HG03460 (cell line): Measurements from ENCODE around the gene SPG11.
"Not testable (repeated sequence)": the region's sequence is repeated elsewhere in the genome, so short reads cannot be mapped to it uniquely, and the experiment has no call there.

ENCODE experiments used
- ATAC-seq: cut with Tn5 transposase; IDR thresholded peaks from one replicate; pipeline ENCODE4 v1.9.1; 2021; ENCODE audit not compliant: unreplicated experiment

The SPG11 gene

DNA sequence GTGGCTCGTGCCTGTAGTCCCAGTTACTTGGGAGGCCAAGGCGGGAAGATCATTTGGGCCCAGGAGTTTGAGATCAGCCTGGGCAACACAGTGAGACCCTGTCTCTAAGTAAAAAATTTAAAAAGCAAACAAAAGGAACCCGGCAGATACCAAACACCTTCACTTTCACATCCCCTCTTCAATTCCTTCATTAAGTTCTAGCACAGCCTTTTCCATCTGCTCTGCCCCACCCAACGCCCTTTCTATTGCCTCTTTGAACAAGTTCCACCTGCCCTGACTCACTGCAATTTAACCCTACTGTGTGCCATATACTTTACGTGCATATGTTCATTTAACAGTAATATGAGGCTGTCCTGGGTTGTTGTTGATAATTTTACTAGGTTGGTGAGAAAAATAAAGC, 12.4 kb upstream of the SPG11 start:
- no peak for ATAC-seq

GRCh38 chr15:44673639-44674038, 10.2 kb upstream of the SPG11 start:
- no peak for ATAC-seq

DNA sequence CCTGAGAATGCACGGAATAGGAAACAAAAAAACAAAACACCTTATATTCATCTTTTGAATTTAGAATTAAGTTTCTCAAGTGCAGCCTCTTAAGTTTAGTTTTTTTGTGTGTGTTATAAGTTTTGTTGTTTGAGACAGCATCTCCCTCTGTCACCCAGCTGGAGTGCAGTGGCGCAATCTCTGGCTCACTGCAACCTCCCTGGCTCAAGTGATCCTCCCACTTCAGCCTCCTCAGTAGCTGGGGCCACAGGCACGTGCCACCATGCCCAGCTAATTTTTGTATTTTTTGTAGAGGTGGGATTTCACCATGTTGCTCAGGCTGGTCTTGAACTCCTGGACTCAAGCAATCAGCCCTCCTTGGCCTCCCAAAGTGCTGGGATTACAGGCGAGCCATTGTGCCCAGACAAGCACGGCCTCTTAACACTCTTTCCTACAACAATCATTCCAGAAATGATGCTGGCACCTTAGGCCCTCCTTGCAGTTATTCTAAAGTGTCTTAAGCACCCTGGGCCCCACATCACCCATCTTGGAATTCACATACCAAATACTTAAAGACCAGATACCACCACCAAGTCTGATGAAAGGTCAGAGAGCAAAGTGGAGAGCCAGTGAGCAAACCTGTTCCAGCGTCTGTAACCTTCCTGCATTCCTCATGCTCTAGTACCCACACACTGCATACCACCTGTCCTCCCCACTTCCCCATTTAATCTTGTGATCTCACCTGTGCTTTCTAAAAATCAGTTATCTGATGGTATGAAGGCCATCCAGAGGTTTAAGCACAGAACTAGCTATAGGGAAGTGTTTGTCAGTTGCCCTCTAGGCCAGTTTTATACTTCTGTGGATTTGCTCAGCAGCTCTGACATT, 6.9 kb upstream of the SPG11 start:
- no peak for ATAC-seq

GRCh38 chr15:44668921-44669320, 5.5 kb upstream of the SPG11 start:
- no peak for ATAC-seq

GRCh38 chr15:44667039-44667360, 3.5 kb upstream of the SPG11 start:
- no peak for ATAC-seq

- ATAC-seq: no peak
Observed at GRCh38 chr15:44666210-44667038, 3.0 kb upstream of the SPG11 start.

- ATAC-seq: peak; percentile 51
Observed at GRCh38 chr15:44662478-44663409, 718 bp downstream of the SPG11 start.

DNA sequence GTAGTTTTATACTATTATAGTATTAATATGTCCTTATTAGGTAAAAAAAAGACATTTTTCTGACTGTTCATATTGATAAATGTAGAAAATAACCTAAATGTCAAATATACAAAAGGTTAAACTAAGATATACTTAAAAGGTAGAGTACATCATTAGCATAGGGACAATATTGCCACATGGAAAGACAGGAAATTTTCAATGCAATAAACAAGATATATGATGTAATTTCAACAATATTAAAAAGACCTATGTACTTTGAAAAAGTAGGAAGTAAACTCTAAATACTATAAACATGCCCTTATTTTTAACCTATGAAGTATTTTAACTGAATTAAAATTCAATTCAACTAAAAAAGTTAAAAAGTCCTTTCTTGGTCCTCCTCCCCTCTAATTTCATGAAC, 1.9 kb downstream of the SPG11 start:
- ATAC-seq: no peak

DNA sequence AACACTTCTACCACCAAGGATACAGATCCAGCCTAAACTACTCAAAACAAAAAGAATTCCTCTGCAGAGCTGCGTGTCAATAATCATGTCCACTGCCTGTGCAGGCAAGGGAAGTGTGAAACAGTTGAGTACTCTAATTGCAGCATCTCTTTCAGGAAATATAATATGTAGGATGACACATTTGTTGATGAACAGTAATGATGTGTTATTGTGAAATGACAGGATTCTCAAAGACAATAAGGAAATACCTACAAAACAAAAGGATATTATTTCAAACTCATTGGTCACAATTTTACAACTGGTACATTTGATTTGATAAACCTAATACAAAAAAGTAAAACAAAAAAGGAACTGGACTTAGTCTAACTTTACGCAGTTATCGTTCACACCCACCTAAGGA, 4.4 kb downstream of the SPG11 start:
- no peak for ATAC-seq

GRCh38 chr15:44657378-44657777, 6.1 kb downstream of the SPG11 start:
- no peak for ATAC-seq

GRCh38 chr15:44656913-44657312, 6.5 kb downstream of the SPG11 start:
- ATAC-seq: no peak

- ATAC-seq: no peak
Observed at GRCh38 chr15:44656298-44656697, 7.2 kb downstream of the SPG11 start.

DNA sequence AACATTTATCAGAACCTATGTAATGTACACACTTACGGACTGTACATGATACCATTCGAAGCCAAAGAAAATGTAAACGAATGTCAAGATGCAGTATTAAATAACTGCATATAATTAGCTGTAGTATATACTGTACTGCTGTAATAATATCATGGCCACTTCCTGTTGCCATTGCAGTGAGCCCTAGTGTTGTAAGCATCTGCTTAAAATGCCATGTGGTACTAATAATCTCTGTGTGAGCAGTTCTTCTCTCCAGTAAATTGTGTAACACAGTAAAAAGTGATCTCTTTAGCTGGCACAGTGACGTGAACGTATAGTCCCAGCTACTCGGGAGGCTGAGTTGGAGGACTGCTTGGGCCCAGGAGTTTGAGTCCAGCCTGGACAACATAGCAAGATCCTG, 8.6 kb downstream of the SPG11 start:
- no peak for ATAC-seq

GRCh38 chr15:44647637-44648036, 15.8 kb downstream of the SPG11 start:
- no peak for ATAC-seq

DNA sequence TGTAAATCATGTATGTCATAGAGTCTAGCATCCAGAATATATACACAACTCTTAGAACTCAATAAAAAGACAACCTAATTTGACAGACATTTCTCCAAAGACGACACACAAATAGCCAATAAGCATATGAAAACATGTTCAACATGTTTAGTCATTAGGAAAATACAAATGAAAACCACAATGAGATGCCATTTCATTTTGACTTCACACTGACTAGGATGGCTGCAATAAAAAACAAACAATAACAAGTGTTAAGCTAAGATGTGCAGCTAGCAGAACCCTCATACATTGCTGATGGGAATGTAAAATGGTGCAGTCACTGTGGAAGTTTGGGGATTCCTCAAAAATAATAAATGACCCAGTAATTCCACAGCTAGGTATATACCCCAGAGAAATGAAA, 16.4 kb downstream of the SPG11 start:
- no peak for ATAC-seq

DNA sequence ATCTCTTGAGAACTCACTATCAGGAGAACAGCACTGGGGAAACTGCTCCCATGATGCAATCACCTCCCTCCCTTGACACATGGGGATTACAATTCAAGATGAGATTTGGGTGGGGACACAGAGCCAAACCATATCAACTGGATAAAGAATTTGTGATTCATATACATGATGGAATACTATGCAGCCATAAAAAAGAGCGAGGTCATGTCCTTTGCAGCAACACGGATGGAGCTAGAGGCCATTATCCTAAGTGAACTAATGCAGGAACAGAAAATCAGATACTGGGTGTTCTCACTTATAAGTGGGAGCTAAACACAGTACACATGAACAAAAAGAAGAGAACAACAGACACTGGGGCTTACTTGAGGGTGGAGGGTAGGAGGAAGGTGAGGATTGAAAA, 17.0 kb downstream of the SPG11 start:
- ATAC-seq: no peak

- ATAC-seq: no peak
Observed at GRCh38 chr15:44641651-44642050, 21.8 kb downstream of the SPG11 start.

- ATAC-seq: no peak
Observed at GRCh38 chr15:44636976-44637375, 26.5 kb downstream of the SPG11 start.

GRCh38 chr15:44633603-44634002, 29.9 kb downstream of the SPG11 start:
- ATAC-seq: no peak

DNA sequence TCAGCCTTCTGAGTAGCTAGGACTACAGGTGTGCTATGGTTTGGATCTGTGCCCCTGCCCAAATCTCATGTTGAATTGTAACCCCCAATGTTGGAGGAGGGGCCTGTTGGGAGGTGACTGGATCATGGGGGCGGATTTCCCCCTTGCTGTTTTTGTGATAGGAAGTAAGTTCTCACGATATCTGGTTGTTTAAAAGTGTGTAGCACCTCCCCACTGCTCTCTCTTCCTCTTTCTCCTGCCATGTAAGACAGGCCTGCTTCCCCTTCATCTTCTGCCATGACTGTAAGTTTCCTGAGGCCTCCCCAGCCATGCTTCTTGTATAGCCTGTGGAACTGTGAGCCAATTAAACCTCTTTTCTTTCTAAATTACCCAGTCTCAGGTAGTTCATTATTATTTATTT, 38.2 kb downstream of the SPG11 start:
- not testable (repeated sequence) for ATAC-seq

DNA sequence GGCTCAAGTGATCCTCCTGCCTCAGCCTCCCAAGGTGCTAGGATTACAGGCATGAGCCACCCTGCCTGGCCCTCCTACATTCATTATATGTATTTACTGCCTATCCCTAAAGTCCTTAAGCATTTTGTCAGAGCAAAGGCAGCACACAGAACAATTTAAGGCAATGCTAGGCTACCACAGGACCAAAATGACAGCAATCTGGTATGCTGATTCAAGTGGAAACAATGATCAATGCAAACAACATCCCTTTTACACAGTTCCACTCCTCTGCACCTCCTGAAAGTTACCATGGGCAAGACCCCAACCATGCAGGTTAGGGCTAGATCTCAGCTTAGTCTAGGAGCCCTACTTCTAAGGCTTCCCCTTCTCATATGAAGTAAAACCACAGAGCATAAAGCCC, 40.3 kb downstream of the SPG11 start:
- ATAC-seq: no peak
